GM18508 (cell line): ENCODE results near the gene SEMA3E.
"Not testable (repeated sequence)": the region's sequence is repeated elsewhere in the genome, so short reads cannot be mapped to it uniquely, and the experiment has no call there.

ENCODE experiments used
- ATAC-seq: cut with Tn5 transposase; IDR thresholded peaks from one replicate; pipeline ENCODE4 v1.9.1; 2021; ENCODE audit warnings: moderate number of reproducible peaks; ENCODE audit not compliant: insufficient read depth, unreplicated experiment

Gene SEMA3E

DNA sequence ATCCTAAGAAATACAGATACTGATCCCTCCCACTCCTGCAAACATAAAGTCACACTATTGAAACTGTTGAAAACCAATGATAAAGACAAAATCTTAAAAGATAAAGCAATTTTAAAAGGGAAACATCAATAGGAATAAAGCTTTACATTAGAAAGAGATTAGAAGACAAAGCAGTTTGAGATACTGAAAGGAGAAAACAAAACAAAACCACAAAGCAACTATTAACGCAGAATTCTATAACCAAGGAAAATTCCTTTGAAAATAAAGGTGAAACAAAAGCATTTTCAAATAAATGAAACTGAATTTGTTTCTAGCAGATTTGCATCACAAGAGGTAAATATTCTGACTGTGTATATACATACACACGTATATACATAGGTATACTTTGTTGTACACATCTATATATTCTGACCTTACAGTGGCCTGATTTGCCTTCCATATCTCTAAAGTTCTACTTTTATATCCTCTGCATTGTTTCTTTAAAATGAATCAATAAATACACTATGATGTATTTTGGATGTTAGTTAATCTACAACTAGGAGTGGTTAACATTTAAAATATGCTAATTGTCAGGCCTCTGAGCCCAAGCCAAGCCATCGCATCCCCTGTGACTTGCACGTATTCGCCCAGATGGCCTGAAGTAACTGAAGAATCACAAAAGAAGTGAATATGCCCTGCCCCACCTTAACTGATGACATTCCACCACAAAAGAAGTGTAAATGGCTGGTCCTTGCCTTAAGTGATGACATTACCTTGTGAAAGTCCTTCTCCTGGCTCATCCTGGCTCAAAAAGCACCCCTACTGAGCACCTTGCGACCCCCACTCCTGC lies 189.6 kb downstream of the SEMA3E start:
- not testable (repeated sequence) for ATAC-seq

DNA sequence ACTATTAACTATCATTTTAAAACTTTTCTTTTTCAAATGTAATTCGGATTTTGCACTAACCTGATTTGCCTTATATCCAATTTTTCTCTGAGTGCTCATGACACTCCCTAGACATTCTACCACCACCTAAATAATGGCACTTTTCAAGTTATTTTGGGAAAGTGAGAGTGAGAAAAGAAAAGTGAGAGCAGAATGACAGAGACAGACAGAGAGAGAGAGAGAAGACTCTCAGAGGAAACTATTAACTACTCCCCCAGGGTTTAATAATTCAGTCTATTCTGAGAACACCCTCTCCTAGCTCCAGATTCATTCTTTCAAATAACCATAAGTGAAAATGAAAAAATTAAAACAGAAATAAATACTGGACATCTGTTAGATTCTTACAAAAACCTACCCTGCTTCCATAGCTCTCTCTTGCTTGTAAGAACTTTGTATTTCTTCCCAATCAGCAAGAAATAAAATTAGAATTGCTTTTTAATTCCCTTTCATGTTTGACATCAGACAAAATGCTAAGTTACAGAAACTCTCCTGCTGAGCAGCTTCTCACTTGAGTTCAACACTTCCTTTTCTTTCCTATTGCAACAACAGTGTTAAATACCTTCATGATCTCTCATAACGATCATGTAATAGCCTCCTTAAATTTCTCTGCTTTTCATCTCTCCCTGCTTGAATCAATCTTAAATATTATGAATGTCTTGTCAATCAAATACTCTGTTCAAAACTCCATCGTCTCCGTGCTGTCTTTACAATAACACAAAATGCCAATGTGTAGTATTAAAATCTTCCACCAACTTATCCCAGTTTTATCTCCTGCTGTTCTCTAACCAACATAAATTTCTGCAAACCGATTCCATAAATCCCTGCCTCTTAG lies 191.7 kb downstream of the SEMA3E start:
- no peak for ATAC-seq

DNA sequence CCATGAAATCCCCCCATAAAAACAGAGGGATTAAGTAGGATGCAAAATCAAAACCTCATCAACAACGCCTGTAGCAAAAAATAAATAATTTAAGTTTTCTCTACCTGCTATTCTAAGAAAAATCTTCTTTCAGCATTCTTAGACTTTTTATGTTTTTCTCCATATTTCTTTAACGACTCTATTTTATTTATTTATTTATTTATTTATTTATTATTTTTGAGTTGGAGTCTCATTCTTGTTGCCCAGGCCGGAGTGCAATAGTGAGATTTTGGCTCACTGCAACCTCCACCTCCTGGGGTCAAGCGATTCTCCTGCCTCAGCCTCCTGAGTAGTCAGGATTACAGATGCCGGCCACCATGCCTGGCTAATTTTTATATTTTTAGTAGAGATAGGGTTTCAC lies 192.5 kb downstream of the SEMA3E start:
- no peak for ATAC-seq

GRCh38 chr7:83455612-83456011 lies 193.3 kb downstream of the SEMA3E start:
- no peak for ATAC-seq

DNA sequence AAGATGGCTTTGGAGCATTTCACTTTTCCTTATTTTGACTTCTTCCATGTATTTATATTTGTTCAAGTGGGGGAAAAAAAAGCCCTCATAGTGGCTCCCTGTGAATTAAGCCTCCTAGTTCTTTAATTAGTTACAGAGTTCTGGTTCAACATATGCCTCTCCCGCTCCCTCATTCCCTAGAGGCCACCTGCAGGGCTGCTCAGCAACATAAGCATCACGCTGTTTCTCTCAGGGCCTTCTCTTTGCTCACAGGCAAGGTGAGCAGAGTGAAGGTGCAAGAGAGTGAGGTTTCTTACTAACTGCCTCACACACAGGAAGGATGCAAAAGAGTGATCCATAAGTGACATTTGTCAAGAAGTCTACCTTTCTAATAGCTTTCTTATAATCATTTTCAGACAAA lies 196.7 kb downstream of the SEMA3E start:
- ATAC-seq = no peak

DNA sequence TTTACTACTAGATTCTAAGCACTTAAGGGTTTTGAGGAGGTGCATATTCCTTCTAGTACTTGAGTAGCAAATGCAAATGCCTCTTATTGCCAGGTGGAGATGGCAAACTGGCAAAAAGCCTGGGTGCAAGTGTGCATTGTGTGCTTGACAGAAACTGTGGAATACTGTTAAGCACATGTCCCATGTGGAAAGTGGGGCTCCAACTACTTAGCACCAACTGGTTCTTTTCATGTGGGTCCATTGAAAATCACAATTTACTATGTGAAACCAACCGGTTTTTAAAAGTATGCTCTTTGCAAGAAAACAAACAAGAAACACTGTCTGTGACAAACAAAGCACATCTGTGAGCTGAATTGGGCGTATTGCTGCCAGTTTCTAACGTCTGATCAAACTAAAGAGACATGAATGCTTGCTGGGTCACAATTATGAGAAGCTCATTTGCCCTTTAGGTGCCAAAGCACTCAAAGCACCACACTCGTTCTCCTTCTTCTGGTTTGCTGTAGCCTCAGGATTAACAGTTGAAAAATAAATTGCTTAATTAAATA lies 197.4 kb downstream of the SEMA3E start:
- no peak for ATAC-seq

DNA sequence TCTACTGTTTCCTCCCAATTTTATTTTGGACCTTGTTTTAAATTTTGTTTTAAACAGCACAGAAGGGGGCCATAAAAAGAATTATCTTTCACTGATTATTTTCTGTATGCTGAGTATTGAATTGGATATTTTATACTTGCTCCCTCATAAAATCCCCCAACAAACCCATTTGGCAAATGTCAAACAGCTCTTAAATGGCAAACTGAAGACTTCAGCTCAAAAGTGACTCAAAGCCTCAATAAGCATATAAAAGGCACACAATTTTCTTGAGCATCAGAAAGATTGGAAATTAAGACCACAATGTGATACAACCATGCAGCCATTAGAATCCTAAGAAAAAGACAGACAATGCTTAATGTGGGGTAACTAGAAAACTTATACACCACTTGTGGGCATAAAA lies 199.2 kb downstream of the SEMA3E start:
- no peak for ATAC-seq

DNA sequence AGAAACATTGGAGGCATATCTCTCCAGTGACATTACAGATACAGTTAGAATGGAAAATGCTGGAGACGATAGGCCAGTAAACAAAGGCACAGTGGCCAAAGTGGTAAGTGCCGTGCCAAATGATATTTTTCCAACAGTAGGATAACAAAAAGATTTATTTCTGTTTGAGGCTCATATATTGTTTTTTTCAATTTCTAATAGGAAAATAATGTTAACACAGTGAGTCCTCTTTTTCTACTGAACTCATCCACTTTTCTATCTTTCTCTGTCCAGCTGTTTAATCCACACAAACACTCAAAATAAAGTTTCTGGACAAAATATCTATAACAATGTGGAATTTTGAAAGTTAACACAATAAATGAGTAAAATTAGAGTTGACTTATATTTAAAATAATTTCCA lies 201.3 kb downstream of the SEMA3E start:
- ATAC-seq = no peak

DNA sequence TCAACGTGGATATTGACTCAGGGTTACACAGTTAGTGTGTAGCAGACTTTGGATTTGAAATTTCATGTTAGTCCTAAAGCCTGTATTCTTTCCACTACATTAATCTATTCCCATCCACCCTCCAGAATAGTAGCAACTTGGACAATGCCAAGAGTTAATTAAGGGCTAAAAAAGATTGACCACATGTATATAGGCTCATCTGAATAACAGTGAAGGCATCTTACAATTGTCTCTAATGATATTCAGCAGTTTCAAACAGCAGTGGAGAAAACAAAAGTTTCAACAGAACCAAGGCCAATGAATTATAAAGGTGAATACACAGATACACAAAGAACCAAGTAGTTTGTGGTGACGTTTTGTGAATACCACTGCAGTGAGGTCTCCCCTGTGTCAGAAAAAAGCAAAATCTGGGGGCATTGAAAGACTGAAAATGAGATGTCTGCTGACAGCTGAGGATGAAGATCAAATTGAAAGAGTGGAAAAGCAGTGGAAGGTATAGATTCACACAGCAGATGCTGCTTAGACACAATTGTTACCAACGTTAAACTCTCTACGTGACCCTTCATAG lies 202.8 kb downstream of the SEMA3E start:
- ATAC-seq = no peak

- no peak for ATAC-seq
These were observed 206.0 kb downstream of the SEMA3E start for GRCh38 chr7:83442911-83443310.

DNA sequence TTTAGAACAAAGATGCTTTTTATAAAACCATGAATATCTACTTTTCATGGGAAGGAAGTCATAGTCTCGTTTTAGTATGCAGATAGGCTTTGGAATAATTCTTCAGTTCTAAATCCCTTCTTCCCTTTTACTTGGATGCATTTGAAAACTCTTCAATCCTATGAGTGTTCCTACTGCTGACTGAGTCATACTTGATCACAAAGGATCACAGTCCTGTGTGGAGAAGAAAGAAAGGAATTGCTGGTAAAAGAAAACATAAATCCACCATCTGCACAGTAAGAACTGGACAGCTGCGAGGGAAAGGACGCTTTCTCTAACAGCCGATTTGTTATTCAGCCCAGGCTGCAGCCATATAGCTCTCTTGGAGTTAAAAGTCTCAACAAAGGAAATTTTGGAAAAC lies 209.9 kb downstream of the SEMA3E start:
- no peak for ATAC-seq

- ATAC-seq = not testable (repeated sequence)
These were observed 218.7 kb downstream of the SEMA3E start for GRCh38 chr7:83430289-83430688.

DNA sequence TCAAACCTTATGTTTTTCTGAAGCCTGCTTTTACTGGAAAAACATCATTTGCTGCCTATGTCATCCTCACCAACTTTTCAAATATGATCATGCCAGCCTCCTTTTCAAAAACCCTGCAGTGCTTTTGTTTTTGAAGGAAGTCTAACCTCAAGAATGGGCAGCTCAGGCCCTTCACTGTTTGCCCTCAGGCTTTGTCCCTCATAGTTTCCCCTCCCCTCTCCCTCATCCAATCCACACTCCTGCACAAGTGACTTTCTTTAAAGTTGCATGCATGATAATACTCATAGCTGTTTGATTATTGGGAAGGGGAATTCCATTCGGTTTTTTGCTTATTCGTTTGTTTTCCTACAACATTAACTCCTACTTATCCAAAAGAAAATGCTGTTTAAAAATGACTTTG lies 219.4 kb downstream of the SEMA3E start:
- no peak for ATAC-seq

DNA sequence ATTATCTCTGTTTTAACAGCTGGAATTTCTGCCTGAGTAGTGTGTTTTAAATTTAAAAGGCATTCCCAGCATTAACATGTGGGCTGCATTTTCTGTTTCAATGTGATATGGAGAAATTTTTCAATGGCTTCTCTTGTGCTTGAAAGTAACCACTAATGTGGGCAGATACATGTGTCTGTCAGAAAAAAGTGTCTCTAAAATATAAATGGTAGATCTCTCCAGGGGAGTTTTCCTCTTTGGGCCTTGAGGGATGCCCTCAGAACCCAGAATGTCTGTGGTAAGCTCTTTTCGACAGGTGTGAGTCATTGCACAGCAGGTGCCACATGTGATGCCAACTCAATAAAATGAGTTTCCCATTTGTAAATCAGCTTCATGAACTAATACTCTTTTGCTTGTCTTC lies 221.1 kb downstream of the SEMA3E start:
- no peak for ATAC-seq

DNA sequence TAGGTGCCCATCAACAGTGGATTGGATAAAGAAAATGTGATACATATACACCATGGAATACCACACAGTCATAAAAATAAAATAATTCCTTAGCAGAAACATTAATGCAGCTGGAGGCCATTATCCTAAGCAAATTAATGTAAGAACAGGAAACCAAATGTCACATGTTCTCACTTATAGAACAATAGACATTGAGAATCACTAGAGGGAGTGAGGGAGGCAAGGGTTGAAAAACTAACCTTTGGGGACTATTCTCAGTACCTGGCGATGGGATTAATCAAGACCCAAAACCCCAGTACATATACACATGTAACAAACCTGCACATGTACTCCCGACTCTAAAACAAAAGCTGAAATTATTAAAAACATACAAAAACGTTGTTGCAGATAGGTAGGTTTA lies 222.6 kb downstream of the SEMA3E start:
- ATAC-seq = no peak

GRCh38 chr7:83419013-83419412 lies 229.9 kb downstream of the SEMA3E start:
- no peak for ATAC-seq

DNA sequence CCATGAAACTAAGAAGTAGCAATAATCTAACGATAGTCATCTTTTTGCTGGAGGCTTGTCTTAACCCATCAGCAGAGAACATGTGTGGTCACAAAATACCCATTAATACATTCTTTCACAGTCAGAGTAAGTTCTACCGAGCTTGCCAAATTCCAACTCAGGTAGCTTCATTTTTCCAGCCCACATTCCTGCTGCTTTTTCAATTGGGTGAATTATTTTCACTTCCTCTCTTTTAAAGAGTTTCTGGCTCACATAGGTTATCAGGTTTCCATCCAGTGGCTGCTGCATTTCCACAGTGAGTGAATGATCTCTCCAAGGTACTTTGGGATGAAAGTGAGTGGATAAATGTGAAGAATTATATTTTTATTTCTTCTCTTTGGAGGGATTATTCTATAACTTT lies 233.1 kb downstream of the SEMA3E start:
- ATAC-seq = no peak

GRCh38 chr7:83414947-83415346 lies 234.0 kb downstream of the SEMA3E start:
- no peak for ATAC-seq

GRCh38 chr7:83413831-83414230 lies 235.1 kb downstream of the SEMA3E start:
- no peak for ATAC-seq

- no peak for ATAC-seq
These were observed 235.5 kb downstream of the SEMA3E start for GRCh38 chr7:83413424-83413823.
